D721Med (cell line): ENCODE results near the gene SLC13A3.

Experiments used
- DNase-seq: peaks from one replicate; pipeline ENCODE4 v3.0.0; 2011; ENCODE audit warnings: low spot score; ENCODE audit not compliant: insufficient read length
- FAIRE-seq: peaks from 2 replicates; lab custom pipeline; 2011; peaks lifted over from hg19 to GRCh38; lab: Jason Lieb, UNC
- TF ChIP-seq, protein P1 (sequence below): IDR thresholded peaks from 2 replicates; pipeline ENCODE4 v1.5.1; 2012; ENCODE audit warnings: mild to moderate bottlenecking, control low read depth; ENCODE audit not compliant: insufficient read depth; ENCODE audit errors: missing control alignments

The SLC13A3 gene

DNA sequence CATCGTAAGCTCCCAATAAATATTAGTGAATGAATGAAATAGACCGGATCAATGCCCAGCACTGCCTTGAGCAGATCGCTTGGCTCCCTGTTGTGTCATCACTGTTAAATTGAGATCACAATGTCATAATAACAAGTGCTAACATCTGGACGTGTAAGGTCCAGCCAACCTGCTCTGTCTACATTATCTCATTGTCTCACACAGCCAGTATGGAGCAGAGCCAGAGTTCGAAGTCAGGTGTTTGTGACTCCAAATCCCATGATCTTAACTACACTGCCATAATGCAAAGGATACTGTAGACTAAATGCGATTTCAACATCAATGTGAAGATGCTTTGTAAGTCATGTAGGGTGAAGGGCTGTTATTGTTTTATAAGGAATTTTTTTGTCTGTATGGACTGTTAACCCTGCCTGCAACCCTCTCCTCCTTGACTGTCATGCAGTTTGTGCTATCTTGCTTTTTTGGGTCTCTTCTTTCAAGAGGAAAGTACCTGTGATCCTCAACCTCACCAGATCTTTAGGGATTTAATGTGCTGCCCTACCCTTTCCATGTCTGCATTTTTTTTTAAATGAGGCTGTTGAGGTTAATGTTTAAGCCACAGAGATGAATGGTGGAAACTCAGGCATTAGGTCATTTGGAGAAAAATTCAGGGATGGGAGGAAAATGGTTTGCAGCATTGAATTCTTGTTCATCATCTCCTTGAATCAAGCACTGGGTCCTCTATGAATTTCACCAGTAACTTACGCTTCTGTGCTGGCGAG, 51.9 kb downstream of the SLC13A3 start:
- DNase-seq (no peak), FAIRE-seq (no peak)
- TF ChIP-seq, protein P1, sequence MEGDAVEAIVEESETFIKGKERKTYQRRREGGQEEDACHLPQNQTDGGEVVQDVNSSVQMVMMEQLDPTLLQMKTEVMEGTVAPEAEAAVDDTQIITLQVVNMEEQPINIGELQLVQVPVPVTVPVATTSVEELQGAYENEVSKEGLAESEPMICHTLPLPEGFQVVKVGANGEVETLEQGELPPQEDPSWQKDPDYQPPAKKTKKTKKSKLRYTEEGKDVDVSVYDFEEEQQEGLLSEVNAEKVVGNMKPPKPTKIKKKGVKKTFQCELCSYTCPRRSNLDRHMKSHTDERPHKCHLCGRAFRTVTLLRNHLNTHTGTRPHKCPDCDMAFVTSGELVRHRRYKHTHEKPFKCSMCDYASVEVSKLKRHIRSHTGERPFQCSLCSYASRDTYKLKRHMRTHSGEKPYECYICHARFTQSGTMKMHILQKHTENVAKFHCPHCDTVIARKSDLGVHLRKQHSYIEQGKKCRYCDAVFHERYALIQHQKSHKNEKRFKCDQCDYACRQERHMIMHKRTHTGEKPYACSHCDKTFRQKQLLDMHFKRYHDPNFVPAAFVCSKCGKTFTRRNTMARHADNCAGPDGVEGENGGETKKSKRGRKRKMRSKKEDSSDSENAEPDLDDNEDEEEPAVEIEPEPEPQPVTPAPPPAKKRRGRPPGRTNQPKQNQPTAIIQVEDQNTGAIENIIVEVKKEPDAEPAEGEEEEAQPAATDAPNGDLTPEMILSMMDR, result no peak

DNA sequence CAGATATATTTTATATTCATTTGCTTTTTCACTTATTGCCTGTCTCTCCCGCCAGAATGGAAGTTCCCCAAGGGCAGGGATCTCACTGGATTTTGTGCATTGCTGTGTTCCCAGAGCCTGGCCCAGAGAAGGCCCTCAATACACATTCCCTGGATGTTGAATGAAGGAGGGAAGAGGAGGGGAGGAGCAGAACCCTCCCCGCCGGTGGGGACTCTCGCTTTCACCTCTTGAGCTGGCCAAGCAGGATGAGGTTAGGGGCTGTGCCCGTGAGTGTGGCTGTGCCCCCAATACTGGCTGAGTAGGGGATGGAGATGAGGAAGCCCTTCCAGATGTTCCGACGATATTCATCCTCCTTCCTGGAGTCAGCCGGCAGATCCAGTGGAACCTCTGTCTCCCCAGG, 55.3 kb downstream of the SLC13A3 start:
- no peak for FAIRE-seq
- TF ChIP-seq, protein P1, result no peak
- DNase-seq, result no peak

DNA sequence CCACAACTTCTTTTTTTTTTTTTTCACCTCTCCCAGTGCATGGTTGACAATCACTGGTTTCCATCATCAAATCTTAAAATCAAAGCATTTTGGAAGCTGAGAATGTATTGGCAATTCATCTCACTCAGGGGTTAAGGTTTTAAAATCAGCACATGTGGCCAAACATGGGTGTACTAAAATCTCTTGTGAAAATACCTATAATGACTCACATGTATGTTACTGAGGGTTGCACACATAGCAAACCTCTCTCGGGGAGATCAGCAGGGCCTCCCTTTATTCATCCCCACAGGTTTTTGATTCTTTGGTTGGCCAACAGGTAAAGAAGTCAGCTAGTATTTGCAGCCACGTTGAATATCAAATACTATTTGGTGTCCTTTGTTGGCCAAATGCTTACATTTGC, 56.5 kb downstream of the SLC13A3 start:
- TF ChIP-seq, protein P1, result no peak
- FAIRE-seq (no peak), DNase-seq (no peak)

DNA sequence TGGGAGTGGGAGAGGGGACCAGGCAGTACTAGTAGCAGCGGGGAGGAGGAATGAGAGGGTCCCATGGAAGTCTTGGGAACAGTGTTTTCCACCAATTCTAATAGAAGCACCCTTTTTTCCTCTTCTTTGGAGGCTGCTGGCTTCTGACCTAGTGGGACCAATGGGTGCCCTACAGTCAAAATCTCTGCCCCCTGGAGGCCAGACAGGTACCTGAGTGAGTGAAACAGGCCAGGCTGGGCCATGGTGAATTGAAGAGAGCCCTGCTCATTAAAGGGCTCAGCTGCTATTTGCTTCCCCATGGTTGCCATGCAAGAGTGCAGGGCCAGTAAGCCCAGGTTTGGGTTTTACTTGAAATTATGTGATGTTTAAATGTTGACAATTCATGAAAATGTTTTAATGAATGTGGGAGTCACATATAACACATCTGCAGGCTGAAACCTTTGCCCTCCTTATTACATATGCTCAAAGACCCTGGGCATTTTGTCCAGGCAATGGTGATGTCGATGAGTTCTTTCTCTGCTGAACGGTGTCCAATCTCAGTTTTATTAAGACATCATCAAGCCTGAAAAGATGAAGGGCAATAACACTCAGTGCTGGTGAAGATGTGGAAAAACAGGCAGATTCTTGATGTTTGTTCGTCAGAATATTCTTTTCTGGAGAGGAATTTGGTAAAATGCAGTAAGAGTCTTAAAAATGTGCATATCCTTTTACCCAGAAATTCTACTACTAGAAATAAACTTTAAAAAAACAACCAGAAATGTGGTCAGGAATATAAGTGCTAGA, 58.5 kb downstream of the SLC13A3 start:
- TF ChIP-seq, protein P1, result no peak
- FAIRE-seq, result no peak
- DNase-seq, result no peak

DNA sequence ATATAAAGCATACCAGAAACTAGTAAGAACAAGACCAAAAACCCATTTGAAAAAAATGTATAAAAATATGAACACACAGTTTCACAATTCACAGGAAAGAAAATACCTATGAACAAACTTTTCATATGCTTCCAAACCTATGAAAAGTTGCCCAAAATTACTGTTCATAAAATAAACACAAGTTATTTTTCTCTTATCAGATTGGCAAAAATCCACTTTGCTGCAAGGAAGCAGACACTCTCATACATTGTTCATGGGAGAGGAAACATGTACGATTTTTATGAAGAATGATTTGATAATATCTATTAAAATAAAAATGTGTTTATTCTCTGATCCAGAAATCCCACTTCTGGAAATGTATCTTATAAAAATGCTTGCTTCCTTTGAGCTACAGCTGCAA, 60.8 kb downstream of the SLC13A3 start:
- FAIRE-seq, result no peak
- no peak for DNase-seq
- TF ChIP-seq, protein P1, result no peak

DNA sequence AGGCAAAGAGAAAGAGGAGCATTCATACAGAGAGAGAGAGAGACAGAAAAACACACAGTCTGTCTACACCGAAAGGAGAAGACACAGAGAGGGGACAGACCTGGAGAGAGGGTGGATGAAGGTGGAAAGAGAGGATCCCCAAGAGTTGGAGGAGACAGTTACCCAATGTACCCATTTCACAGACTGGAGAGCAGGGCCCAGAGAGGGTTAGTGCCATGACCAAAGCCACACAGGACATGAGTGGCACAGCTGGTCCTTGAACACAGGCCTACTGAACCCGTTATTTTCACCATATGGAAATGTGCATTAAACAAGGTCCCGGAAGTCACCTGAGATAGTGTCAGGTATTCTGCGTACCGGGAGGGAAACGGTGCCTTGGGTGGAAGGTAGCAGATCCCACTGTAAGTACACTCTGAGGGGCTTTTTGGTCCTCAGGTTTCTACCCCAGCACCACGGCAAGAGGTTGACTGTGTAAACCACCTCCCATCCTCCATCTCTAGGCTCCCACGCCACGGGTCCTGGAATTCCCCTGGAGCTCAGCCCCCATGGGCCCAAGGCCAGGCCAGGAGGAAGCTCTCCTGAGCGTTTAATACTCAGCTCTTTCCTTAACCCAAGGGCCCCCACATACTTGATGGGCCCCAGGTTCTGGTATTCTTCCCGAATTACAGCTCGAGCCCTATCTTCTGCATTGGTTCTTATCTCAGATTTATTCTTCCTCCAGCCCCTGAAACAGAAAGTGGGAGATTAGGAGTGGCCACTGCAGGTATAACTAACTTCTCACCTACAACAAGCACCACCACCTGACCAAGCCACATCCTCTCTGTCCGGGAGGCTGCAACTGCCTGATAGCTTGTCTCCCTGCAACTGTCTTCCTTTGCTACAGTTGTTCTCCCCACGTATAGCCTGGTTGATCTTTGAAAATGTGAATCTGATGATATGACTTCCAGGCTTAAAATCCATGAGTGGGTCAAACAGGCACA, 62.4 kb downstream of the SLC13A3 start:
- DNase-seq (no peak), FAIRE-seq (no peak)
- TF ChIP-seq, protein P1, result no peak
